HEK293 (cell line): ENCODE results near the gene ZBTB48.

ENCODE experiments used
- CTCF ChIA-PET: fragments of 350-600 bp; formaldehyde crosslinking; extraction: SDS; loops from one replicate; lab custom pipeline; 2021; ENCODE audit warnings: antibody characterized with exemption; lab: Yijun Ruan, JAX
- POLR2A ChIA-PET: fragments of 300-600 bp; formaldehyde crosslinking; extraction: SDS; loops from one replicate; lab custom pipeline; 2020; ENCODE audit warnings: antibody characterized with exemption, inconsistent platforms; lab: Yijun Ruan, JAX
- H3K27ac ChIP-seq: fragments of 200-500 bp; sonication (Bioruptor generic); 2 replicates; pipeline ENCODE4 v1.5.1; 2014; ENCODE audit warnings: low read depth, low read length, control low read depth, inconsistent platforms; ENCODE audit errors: extremely low read depth
- H3K36me3 ChIP-seq, 2 experiments: fragments of 200-500 bp in 1 of 2; sonication (Bioruptor generic) in 1 of 2; 1 replicate in 1 of 2; 2 replicates in 1 of 2; pipeline ENCODE4 v1.5.1; 2014 to 2017; ENCODE audit warnings: inconsistent platforms in 2 of 2, low read length in 2 of 2; ENCODE audit not compliant: control insufficient read depth in 2 of 2, insufficient read depth in 1 of 2
- H3K4me1 ChIP-seq: fragments of 200-500 bp; sonication (Bioruptor generic); 2 replicates; pipeline ENCODE4 v1.5.1; 2014; ENCODE audit warnings: mild to moderate bottlenecking, low read length, inconsistent platforms; ENCODE audit not compliant: control insufficient read depth, insufficient read depth
- H3K4me3 ChIP-seq: 2 replicates; pipeline ENCODE4 v1.5.1; 2011; ENCODE audit warnings: low read depth, mild to moderate bottlenecking, control low read depth, low read length, moderate library complexity
- H3K9me3 ChIP-seq: fragments of 200-500 bp; sonication (Bioruptor generic); 2 replicates; pipeline ENCODE4 v1.5.1; 2014; ENCODE audit warnings: low read depth, low read length, inconsistent platforms; ENCODE audit not compliant: control insufficient read depth, insufficient read depth
- GFI1B ChIP-seq: fragments of 450-650 bp; formaldehyde crosslinking; IDR thresholded peaks from 2 replicates; pipeline ENCODE4 v1.5.1; 2016; ENCODE audit warnings: missing biosample characterization, missing genetic modification characterization
- HOXA7 ChIP-seq: sonication (generic); formaldehyde crosslinking; IDR thresholded peaks from 2 replicates; pipeline ENCODE4 v1.8.1; 2022; ENCODE audit warnings: missing genetic modification reagents, borderline replicate concordance
- KLF8 ChIP-seq: fragments of 450-650 bp; formaldehyde crosslinking; IDR thresholded peaks from 2 replicates; pipeline ENCODE4 v1.5.1; 2016; ENCODE audit warnings: missing biosample characterization, missing genetic modification characterization
- KLF9 ChIP-seq: fragments of 450-650 bp; formaldehyde crosslinking; IDR thresholded peaks from 2 replicates; pipeline ENCODE4 v1.5.1; 2016; ENCODE audit warnings: missing biosample characterization, missing genetic modification characterization, low read depth
- PBX3 ChIP-seq: sonication (generic); formaldehyde crosslinking; IDR thresholded peaks from 2 replicates; pipeline ENCODE4 v1.8.1; 2022; ENCODE audit warnings: mild to moderate bottlenecking, moderate library complexity, missing genetic modification reagents
- PRDM4 ChIP-seq: fragments of 450-650 bp; formaldehyde crosslinking; IDR thresholded peaks from 2 replicates; pipeline ENCODE4 v1.5.1; 2017; ENCODE audit warnings: missing biosample characterization, missing genetic modification characterization
- PRDM6 ChIP-seq: fragments of 450-650 bp; formaldehyde crosslinking; IDR thresholded peaks from 2 replicates; pipeline ENCODE4 v1.5.1; 2017; ENCODE audit warnings: missing biosample characterization, missing genetic modification characterization
- RBAK ChIP-seq: fragments of 450-650 bp; formaldehyde crosslinking; IDR thresholded peaks from 2 replicates; pipeline ENCODE4 v1.5.1; 2016; ENCODE audit warnings: missing biosample characterization, missing genetic modification characterization
- TRIM28 ChIP-seq: IDR thresholded peaks from 2 replicates; pipeline ENCODE4 v1.6.1; 2011; ENCODE audit warnings: low read length, control low read depth, borderline replicate concordance
- ZFHX2 ChIP-seq: fragments of 450-650 bp; formaldehyde crosslinking; conservative IDR thresholded peaks from 2 replicates; pipeline ENCODE4 v1.5.1; 2016; ENCODE audit warnings: missing biosample characterization, missing genetic modification characterization
- ZNF114 ChIP-seq: fragments of 450-650 bp; formaldehyde crosslinking; IDR thresholded peaks from 2 replicates; pipeline ENCODE4 v1.5.0; 2017; ENCODE audit warnings: missing biosample characterization, missing genetic modification characterization
- ZNF157 ChIP-seq: fragments of 450-650 bp; formaldehyde crosslinking; IDR thresholded peaks from 2 replicates; pipeline ENCODE4 v1.5.1; 2016; ENCODE audit warnings: missing biosample characterization, missing genetic modification characterization
- ZNF239 ChIP-seq: fragments of 450-650 bp; formaldehyde crosslinking; IDR thresholded peaks from 2 replicates; pipeline ENCODE4 v1.5.1; 2016; ENCODE audit warnings: missing biosample characterization, missing genetic modification characterization
- ZNF311 ChIP-seq: fragments of 450-650 bp; formaldehyde crosslinking; IDR thresholded peaks from 2 replicates; pipeline ENCODE4 v1.5.1; 2017; ENCODE audit warnings: missing biosample characterization, missing genetic modification characterization, borderline replicate concordance
- ZNF341 ChIP-seq: fragments of 450-650 bp; formaldehyde crosslinking; IDR thresholded peaks from 2 replicates; pipeline ENCODE4; 2016; ENCODE audit warnings: low read depth, missing biosample characterization, missing genetic modification characterization
- ZNF366 ChIP-seq: fragments of 450-650 bp; formaldehyde crosslinking; conservative IDR thresholded peaks from 2 replicates; pipeline ENCODE4 v1.5.1; 2016; ENCODE audit warnings: missing biosample characterization, missing genetic modification characterization
- ZNF704 ChIP-seq: fragments of 450-650 bp; formaldehyde crosslinking; IDR thresholded peaks from 2 replicates; pipeline ENCODE4 v1.5.1; 2016; ENCODE audit warnings: missing biosample characterization, missing genetic modification characterization
- ZNF707 ChIP-seq: fragments of 450-650 bp; formaldehyde crosslinking; IDR thresholded peaks from 2 replicates; pipeline ENCODE4 v1.5.1; 2016; ENCODE audit warnings: missing biosample characterization, missing genetic modification characterization
- ZNF747 ChIP-seq: fragments of 450-650 bp; formaldehyde crosslinking; IDR thresholded peaks from 2 replicates; pipeline ENCODE4 v1.5.1; 2016; ENCODE audit warnings: missing biosample characterization, missing genetic modification characterization
- ZNF776 ChIP-seq: fragments of 450-650 bp; formaldehyde crosslinking; IDR thresholded peaks from 2 replicates; pipeline ENCODE4 v1.5.0; 2017; ENCODE audit warnings: missing biosample characterization, missing genetic modification characterization, borderline replicate concordance
- ZNF785 ChIP-seq: fragments of 450-650 bp; formaldehyde crosslinking; IDR thresholded peaks from 2 replicates; pipeline ENCODE4 v1.5.1; 2016; ENCODE audit warnings: missing biosample characterization, missing genetic modification characterization
- ZNF792 ChIP-seq: fragments of 450-650 bp; formaldehyde crosslinking; IDR thresholded peaks from 2 replicates; pipeline ENCODE4 v1.5.1; 2016; ENCODE audit warnings: missing biosample characterization, missing genetic modification characterization

The ZBTB48 gene

GRCh38 chr1:6570987-6571386, 8.8 kb upstream of the ZBTB48 start:
- CTCF ChIA-PET, result interaction anchor here (0.9 to 1.7 kb wide), 2 partner anchors 9 to 16 kb away, joined by 6 to 8 read pairs; partner anchors contain the start of genes TAS1R1 and ZBTB48

GRCh38 chr1:6572653-6573383, 7.0 kb upstream of the ZBTB48 start:
- ChIA-PET POLR2A (interaction anchor here (0.6 kb wide), 1 partner anchor 82 kb away, joined by 3 read pairs; no protein-coding TSS in a partner anchor), CTCF (interaction anchor here (0.7 kb wide), 1 partner anchor 1076 kb away, joined by 3 read pairs; no protein-coding TSS in a partner anchor)
- Histone ChIP-seq H3K4me1 (no peaks in the 10 kb centered on the region), H3K36me3 (no peaks in the 10 kb centered on the region), H3K9me3 (no peaks in the 10 kb centered on the region), H3K4me3 (no peak overlapping the region)
- TF ChIP-seq HOXA7, result no peak
- no peak for TF ChIP-seq PRDM6
- TF ChIP-seq ZNF785 (tag by site-specific recombination), result no peak
- TF ChIP-seq PRDM4 (tag by site-specific recombination), result no peak
- no peak for TF ChIP-seq ZNF366 (tag by site-specific recombination)
- no peak for TF ChIP-seq ZNF341 (tag by site-specific recombination)
- TF ChIP-seq ZNF704, result no peak
- TF ChIP-seq ZNF707 (tag by site-specific recombination), result no peak
- no peak for TF ChIP-seq ZNF157 (tag by site-specific recombination)
- no peak for TF ChIP-seq ZFHX2 (tag by site-specific recombination)
- TF ChIP-seq RBAK (tag by site-specific recombination), result no peak
- TF ChIP-seq KLF8 (tag by site-specific recombination), result no peak
- TF ChIP-seq KLF9 (tag by site-specific recombination), result no peak
- TF ChIP-seq ZNF776 (tag by site-specific recombination), result no peak
- no peak for TF ChIP-seq ZNF114 (tag by site-specific recombination)
- TF ChIP-seq, all 188 proteins: peak for 0
- no peak overlapping the region for H3K27ac ChIP-seq

More at GRCh38 chr1:6570987-6571386, 8.8 kb upstream of the ZBTB48 start:
- Histone ChIP-seq H3K4me3 (no peak overlapping the region), H3K36me3 (no peaks in the 10 kb centered on the region), H3K4me1 (no peaks in the 10 kb centered on the region), H3K27ac (no peak overlapping the region), H3K9me3 (no peaks in the 10 kb centered on the region)
- TF ChIP-seq PBX3 (CRISPR knock-in tag) (no peak), TRIM28 (peak; percentile 61; the same call in 1 of the 2 replicates), ZNF239 (tag by site-specific recombination) (no peak), ZNF311 (tag by site-specific recombination) (no peak), ZNF747 (tag by site-specific recombination) (no peak), GFI1B (tag by site-specific recombination) (no peak), ZNF792 (tag by site-specific recombination) (no peak)
- POLR2A ChIA-PET, result interaction anchor here (1.5 kb wide), 1 partner anchor 9 kb away, joined by 8 read pairs; the partner anchor contains the start of gene ZBTB48
